ENCODE data around the gene C2CD4D. TPM values are rescaled to one million over a fixed set of nuclear protein-coding genes. Genes with fewer than 3 reads are reported as not detected.

C2CD4D gene
- total RNA-seq, 1 experiment from 2014 or later: 0.58 TPM

GRCh38 chr1:151809290-151809984 is 30.2 kb downstream of the C2CD4D start:
- no TSS peak for BruUV-seq (replicated peaks)
- H3K9me2 ChIP-seq (replicated peaks; ENCODE audit: low read length): no peaks in the 10 kb centered on the region
- no peak for TF ChIP-seq CTCF (conservative IDR thresholded peaks at IDR 0.05; ENCODE audit: low read depth, low read length)
- no peak for TF ChIP-seq EZH2phosphoT487 (IDR thresholded peaks at IDR 0.05; ENCODE audit: borderline replicate concordance, low read length)
- TF ChIP-seq EZH2 (IDR thresholded peaks at IDR 0.05; ENCODE audit: low read length, unreplicated experiment): no peak

GRCh38 chr1:151807766-151808165 is 31.9 kb downstream of the C2CD4D start:
- no peak overlapping the region for H3K4me3 ChIP-seq (ENCODE audit: low read length)
- H3K4me1 ChIP-seq (ENCODE audit: insufficient read depth, low read length): no peaks in the 10 kb centered on the region
- TF ChIP-seq EZH2 (IDR thresholded peaks at IDR 0.05; ENCODE audit: low read length, unreplicated experiment) (no peak), EZH2phosphoT487 (IDR thresholded peaks at IDR 0.05; ENCODE audit: borderline replicate concordance, low read length) (no peak), CTCF (conservative IDR thresholded peaks at IDR 0.05; ENCODE audit: low read depth, low read length) (no peak)
- no peak overlapping the region for H2AFZ ChIP-seq (ENCODE audit: low read length)
- no peaks in the 10 kb centered on the region for H3K9me2 ChIP-seq (replicated peaks; ENCODE audit: low read length)
- no peak overlapping the region for H3K9ac ChIP-seq (ENCODE audit: low read length)
- no peaks in the 10 kb centered on the region for H4K20me1 ChIP-seq (ENCODE audit: low read length)
- H3K9me3 ChIP-seq (ENCODE audit: low read length): no peaks in the 10 kb centered on the region
- POLR2A ChIA-PET (ENCODE audit: unreplicated experiment): no interaction called here
- no peaks in the 10 kb centered on the region for H3F3A ChIP-seq (ENCODE audit: low read length, unreplicated experiment)
- intact Hi-C loops (cut with micrococcal nuclease): no loop called here
- H3K27me3 ChIP-seq (ENCODE audit: low read length): peaks cover 19% of the 10 kb centered on the region
- BruUV-seq (replicated peaks): no TSS peak
- DNase-seq (no peak), ATAC-seq (no peak)
- H3K27ac ChIP-seq (ENCODE audit: low read length): no peak overlapping the region
- no peaks in the 10 kb centered on the region for H3K79me2 ChIP-seq (ENCODE audit: low read length)
- CTCF ChIA-PET: no interaction called here
- H3K36me3 ChIP-seq (ENCODE audit: low read depth, low read length): no peaks in the 10 kb centered on the region
- H3K4me2 ChIP-seq (ENCODE audit: low read length): no peak overlapping the region

More at GRCh38 chr1:151809290-151809984, 30.2 kb downstream of the C2CD4D start:
- DNase-seq: no peak
- Histone ChIP-seq H3K4me3 (ENCODE audit: low read length) (no peak overlapping the region), H2AFZ (ENCODE audit: low read length) (no peak overlapping the region), H4K20me1 (ENCODE audit: low read length) (no peaks in the 10 kb centered on the region), H3K79me2 (ENCODE audit: low read length) (no peaks in the 10 kb centered on the region), H3K4me2 (ENCODE audit: low read length) (no peak overlapping the region), H3K4me1 (ENCODE audit: insufficient read depth, low read length) (no peaks in the 10 kb centered on the region), H3K36me3 (ENCODE audit: low read depth, low read length) (no peaks in the 10 kb centered on the region), H3K27me3 (ENCODE audit: low read length) (peaks cover 15% of the 10 kb centered on the region), H3K9me3 (ENCODE audit: low read length) (no peaks in the 10 kb centered on the region), H3F3A (ENCODE audit: low read length, unreplicated experiment) (no peaks in the 10 kb centered on the region), H3K27ac (ENCODE audit: low read length) (no peak overlapping the region), H3K9ac (ENCODE audit: low read length) (no peak overlapping the region)
- ChIA-PET CTCF (no interaction called here), POLR2A (ENCODE audit: unreplicated experiment) (interaction anchor here (0.6 kb wide), 2 partner anchors 437 to 1183 kb away, joined by 3 read pairs; partner anchors contain the start of gene SELENBP1)
- no peak for ATAC-seq
- intact Hi-C loops (cut with micrococcal nuclease): no loop called here

- CTCF ChIA-PET: no interaction called here
- intact Hi-C loops (cut with micrococcal nuclease): no loop called here
Observed at GRCh38 chr1:151807131-151807530, 32.5 kb downstream of the C2CD4D start.

More at GRCh38 chr1:151807131-151807530, 32.5 kb downstream of the C2CD4D start:
- DNase-seq (no peak), ATAC-seq (no peak)
- Histone ChIP-seq H3K36me3 (ENCODE audit: low read depth, low read length) (no peaks in the 10 kb centered on the region), H3K9me2 (replicated peaks; ENCODE audit: low read length) (no peaks in the 10 kb centered on the region), H2AFZ (ENCODE audit: low read length) (no peak overlapping the region), H3K4me1 (ENCODE audit: insufficient read depth, low read length) (no peaks in the 10 kb centered on the region), H3K27me3 (ENCODE audit: low read length) (peaks cover 19% of the 10 kb centered on the region), H4K20me1 (ENCODE audit: low read length) (no peaks in the 10 kb centered on the region), H3K9me3 (ENCODE audit: low read length) (no peaks in the 10 kb centered on the region), H3K4me3 (ENCODE audit: low read length) (no peak overlapping the region), H3K4me2 (ENCODE audit: low read length) (no peak overlapping the region), H3K27ac (ENCODE audit: low read length) (no peak overlapping the region), H3K79me2 (ENCODE audit: low read length) (no peaks in the 10 kb centered on the region), H3K9ac (ENCODE audit: low read length) (no peak overlapping the region), H3F3A (ENCODE audit: low read length, unreplicated experiment) (no peaks in the 10 kb centered on the region)
- TF ChIP-seq CTCF (conservative IDR thresholded peaks at IDR 0.05; ENCODE audit: low read depth, low read length): no peak
- TF ChIP-seq EZH2phosphoT487 (IDR thresholded peaks at IDR 0.05; ENCODE audit: borderline replicate concordance, low read length): no peak
- no peak for TF ChIP-seq EZH2 (IDR thresholded peaks at IDR 0.05; ENCODE audit: low read length, unreplicated experiment)
- BruUV-seq (replicated peaks): no TSS peak
- POLR2A ChIA-PET (ENCODE audit: unreplicated experiment): no interaction called here
